ENCODE data around the gene GPM6B.

- TF ChIP-seq, protein P1, sequence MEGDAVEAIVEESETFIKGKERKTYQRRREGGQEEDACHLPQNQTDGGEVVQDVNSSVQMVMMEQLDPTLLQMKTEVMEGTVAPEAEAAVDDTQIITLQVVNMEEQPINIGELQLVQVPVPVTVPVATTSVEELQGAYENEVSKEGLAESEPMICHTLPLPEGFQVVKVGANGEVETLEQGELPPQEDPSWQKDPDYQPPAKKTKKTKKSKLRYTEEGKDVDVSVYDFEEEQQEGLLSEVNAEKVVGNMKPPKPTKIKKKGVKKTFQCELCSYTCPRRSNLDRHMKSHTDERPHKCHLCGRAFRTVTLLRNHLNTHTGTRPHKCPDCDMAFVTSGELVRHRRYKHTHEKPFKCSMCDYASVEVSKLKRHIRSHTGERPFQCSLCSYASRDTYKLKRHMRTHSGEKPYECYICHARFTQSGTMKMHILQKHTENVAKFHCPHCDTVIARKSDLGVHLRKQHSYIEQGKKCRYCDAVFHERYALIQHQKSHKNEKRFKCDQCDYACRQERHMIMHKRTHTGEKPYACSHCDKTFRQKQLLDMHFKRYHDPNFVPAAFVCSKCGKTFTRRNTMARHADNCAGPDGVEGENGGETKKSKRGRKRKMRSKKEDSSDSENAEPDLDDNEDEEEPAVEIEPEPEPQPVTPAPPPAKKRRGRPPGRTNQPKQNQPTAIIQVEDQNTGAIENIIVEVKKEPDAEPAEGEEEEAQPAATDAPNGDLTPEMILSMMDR (IDR thresholded peaks at IDR 0.05): no peak
- TF ChIP-seq ZFX (IDR thresholded peaks at IDR 0.05; ENCODE audit: borderline replicate concordance): no peak
These were observed 18.9 kb upstream of the GPM6B start for GRCh38 chrX:13835825-13836224.

Measured in 22Rv1 (cell line).